HepG2 (cell line): ENCODE data around the gene AFG1L. TPM values are rescaled to one million over a fixed set of nuclear protein-coding genes. Genes with fewer than 3 reads are reported as not detected.

ENCODE experiments used
- BCL3 ChIP-seq: sonication (generic); formaldehyde crosslinking; IDR thresholded peaks from 2 replicates; pipeline ENCODE4 v1.5.1; 2020; ENCODE audit warnings: mild to moderate bottlenecking, missing genetic modification reagents, moderate library complexity
- FOXP1 ChIP-seq, 2 experiments: fragments of 450-650 bp in 1 of 2; IDR thresholded peaks; 2 replicates each; pipeline ENCODE4 v1.6.1; 2017 to 2018; ENCODE audit warnings: antibody characterized with exemption in 1 of 2
- ZHX2 ChIP-seq, 2 experiments: sonication (generic) in 1 of 2; formaldehyde crosslinking in 1 of 2; IDR thresholded peaks; 2 replicates each; pipeline versions ENCODE4 v1.6.1 to v1.9.0; 2014 to 2022; ENCODE audit warnings: antibody characterized with exemption in 1 of 2, borderline replicate concordance in 1 of 2, inconsistent platforms in 1 of 2, low read depth in 1 of 2, missing genetic modification reagents in 1 of 2
- polyA plus RNA-seq, 8 experiments: library from polyadenylated mRNA; depleted of rRNA in 3 of 8; stranded (reverse) in 7 of 8; unstranded in 1 of 8; fragments of >200 nt; fragmentation: Illumina TruSeq in 4 of 8; extraction: Trizol in 4 of 8; gene quantifications; 2 replicates each; pipeline versions ENCODE4 v1.2.1 to v1.2.3, GENCODE V29; 2011 to 2016; ENCODE audit warnings: low read depth in 4 of 8, missing spikeins in 1 of 8, mixed read lengths in 1 of 8; ENCODE audit not compliant: insufficient read depth in 1 of 8
- total RNA-seq, 5 experiments: library from RNA; depleted of rRNA; stranded (reverse); fragments of >200 nt; fragmentation: Illumina TruSeq; extraction: Trizol; gene quantifications; 2 replicates each; pipeline ENCODE4 v1.2.3, GENCODE V29; 2016; ENCODE audit warnings: low read depth in 1 of 5

AFG1L gene
- total and polyA plus RNA-seq, 2 of the 13 experiments (the other 11 are each of a cell fraction or from before 2014, with no cell fraction given), result 3.1 to 14.0 TPM

GRCh38 chr6:108559884-108560462, 265.1 kb downstream of the AFG1L start (continued):
- TF ChIP-seq ZHX2 (IDR thresholded peaks at IDR 0.05; ENCODE audit: low read depth) (no peak), ZHX2 (CRISPR knock-in tag; IDR thresholded peaks at IDR 0.05; ENCODE audit: borderline replicate concordance) (no peak), BCL3 (CRISPR knock-in tag) (no peak), FOXP1 (IDR thresholded peaks at IDR 0.05) (no peak), FOXP1 (CRISPR knock-in tag; IDR thresholded peaks at IDR 0.05) (no peak)
